SK-N-SH (cell line): ENCODE results near the gene ABHD16B. TPM values are rescaled to one million over a fixed set of nuclear protein-coding genes. Genes with fewer than 3 reads are reported as not detected.

Experiments used
- CTCF ChIA-PET: fragments of 300-600, 350-600 bp; formaldehyde crosslinking; extraction: SDS; loops from one replicate; lab custom pipeline; 2021; lab: Yijun Ruan, JAX
- POLR2A ChIA-PET: fragments of 350-600 bp; sonication (Branson Sonifier 250); formaldehyde crosslinking; extraction: SDS; loops from one replicate; lab custom pipeline; 2020; ENCODE audit warnings: antibody characterized with exemption, inconsistent platforms; lab: Yijun Ruan, JAX
- DNase-seq: peaks from one replicate; pipeline ENCODE4 v3.0.0; 2012
- H2AFZ ChIP-seq: fragments of 200-600 bp; sonication (generic); 2 replicates; pipeline ENCODE4 v1.8.1; 2016; ENCODE audit warnings: antibody characterized with exemption, mild to moderate bottlenecking, low read depth
- H3F3A ChIP-seq: fragments of 200-600 bp; sonication (generic); replicated peaks from 2 replicates; pipeline ENCODE3; 2016; ENCODE audit warnings: antibody characterized with exemption, mild to moderate bottlenecking; ENCODE audit not compliant: insufficient read depth
- H3K27ac ChIP-seq, 2 experiments: fragments of 200-500 bp in 1 of 2; fragments of 200-600 bp in 1 of 2; sonication (Bioruptor generic) in 1 of 2; sonication (generic), shearing (Covaris generic) in 1 of 2; 2 replicates each; pipeline versions ENCODE4 v1.5.1 to v1.6.1; 2014 to 2016; ENCODE audit warnings: low read depth in 2 of 2, inconsistent platforms in 1 of 2, low read length in 1 of 2, mild to moderate bottlenecking in 1 of 2, mixed read lengths in 1 of 2
- H3K27me3 ChIP-seq: fragments of 200-600 bp; sonication (generic), shearing (Covaris generic); 2 replicates; pipeline ENCODE4 v1.6.1; 2016; ENCODE audit warnings: mixed run types; ENCODE audit not compliant: insufficient read depth
- H3K36me3 ChIP-seq, 2 experiments: fragments of 200-500 bp in 1 of 2; fragments of 200-600 bp in 1 of 2; sonication (Bioruptor generic) in 1 of 2; sonication (generic) in 1 of 2; replicated peaks in 1 of 2; 2 replicates each; pipeline versions ENCODE3 to v1.5.1; 2014 to 2016; ENCODE audit warnings: low read length in 1 of 2, mild to moderate bottlenecking in 1 of 2; ENCODE audit not compliant: insufficient read depth in 2 of 2, control insufficient read depth in 1 of 2
- H3K4me1 ChIP-seq, 2 experiments: fragments of 200-500 bp in 1 of 2; fragments of 200-600 bp in 1 of 2; sonication (Bioruptor generic) in 1 of 2; sonication (generic), shearing (Covaris generic) in 1 of 2; 2 replicates each; pipeline versions ENCODE4 v1.5.1 to v1.6.1; 2014 to 2016; ENCODE audit warnings: low read depth in 1 of 2, low read length in 1 of 2, mixed run types in 1 of 2; ENCODE audit not compliant: insufficient read depth in 2 of 2, control insufficient read depth in 1 of 2
- H3K4me2 ChIP-seq: fragments of 200-600 bp; sonication (generic), shearing (Covaris generic); 2 replicates; pipeline ENCODE4 v1.6.1; 2017; ENCODE audit warnings: mixed run types
- H3K4me3 ChIP-seq, 2 experiments: fragments of 200-500 bp in 1 of 2; fragments of 200-600 bp in 1 of 2; sonication (Bioruptor generic) in 1 of 2; sonication (generic), shearing (Covaris generic) in 1 of 2; 2 replicates each; pipeline versions ENCODE4 v1.5.1 to v1.8.1; 2014 to 2016; ENCODE audit warnings: low read depth in 2 of 2, inconsistent platforms in 1 of 2, low read length in 1 of 2, mild to moderate bottlenecking in 1 of 2, mixed read lengths in 1 of 2, moderate library complexity in 1 of 2
- H3K79me2 ChIP-seq: fragments of 200-600 bp; sonication (generic); 2 replicates; pipeline ENCODE4 v1.8.1; 2017; ENCODE audit warnings: mild to moderate bottlenecking; ENCODE audit not compliant: insufficient read depth
- H3K9ac ChIP-seq: fragments of 200-600 bp; sonication (generic); 2 replicates; pipeline ENCODE4 v1.6.1; 2017; ENCODE audit warnings: mixed run types
- H3K9me2 ChIP-seq: fragments of 200-600 bp; sonication (generic); 2 replicates; pipeline ENCODE4 v1.6.1; 2017; ENCODE audit warnings: mixed run types
- H3K9me3 ChIP-seq: fragments of 200-600 bp; sonication (generic); 2 replicates; pipeline ENCODE4 v1.6.1; 2017; ENCODE audit warnings: mixed run types, mild to moderate bottlenecking, moderate library complexity
- H4K20me1 ChIP-seq: fragments of 200-600 bp; sonication (generic); 2 replicates; pipeline ENCODE4 v1.6.1; 2017; ENCODE audit warnings: mild to moderate bottlenecking, mixed run types; ENCODE audit not compliant: insufficient read depth
- CHD2 ChIP-seq: fragments of 150-350 bp; IDR thresholded peaks from 2 replicates; pipeline ENCODE4 v1.6.1; 2018; ENCODE audit warnings: low read length; ENCODE audit not compliant: partially characterized antibody
- ELF1 ChIP-seq: IDR thresholded peaks from 2 replicates; pipeline ENCODE4 v1.4.0; 2012
- EP300 ChIP-seq, 2 experiments: IDR thresholded peaks; 2 replicates each; pipeline versions ENCODE4 v1.4.0 to v1.6.1; 2012; ENCODE audit warnings: borderline replicate concordance in 1 of 2, low read depth in 1 of 2, low read length in 1 of 2
- EZH2phosphoT487 ChIP-seq: fragments of 200-600 bp; sonication (generic); IDR thresholded peaks from 2 replicates; pipeline ENCODE4 v1.6.1; 2017; ENCODE audit warnings: low read depth, mixed run types, mild to moderate bottlenecking, antibody characterized with exemption, moderate library complexity, borderline replicate concordance
- FOSL2 ChIP-seq: IDR thresholded peaks from 2 replicates; pipeline ENCODE4 v1.4.0; 2012; ENCODE audit warnings: low read depth, mild to moderate bottlenecking, moderate library complexity, borderline replicate concordance
- FOXJ3 ChIP-seq: sonication (generic); formaldehyde crosslinking; IDR thresholded peaks from 2 replicates; pipeline ENCODE4 v1.5.1; 2020; ENCODE audit warnings: mild to moderate bottlenecking, missing genetic modification reagents
- FOXM1 ChIP-seq: IDR thresholded peaks from 2 replicates; pipeline ENCODE4 v1.4.0; 2012; ENCODE audit warnings: low read depth, mild to moderate bottlenecking
- GATA2 ChIP-seq: sonication (generic); formaldehyde crosslinking; IDR thresholded peaks from 2 replicates; pipeline ENCODE4 v1.5.0; 2020; ENCODE audit warnings: mild to moderate bottlenecking, missing genetic modification reagents
- MEF2A ChIP-seq: IDR thresholded peaks from 2 replicates; pipeline ENCODE4 v1.4.0; 2012; ENCODE audit warnings: low read depth, borderline replicate concordance
- NFIC ChIP-seq: IDR thresholded peaks from 2 replicates; pipeline ENCODE4 v1.4.0; 2012; ENCODE audit warnings: borderline replicate concordance
- NRF1 ChIP-seq: IDR thresholded peaks from 2 replicates; pipeline ENCODE4 v1.6.1; 2012; ENCODE audit warnings: low read depth, mild to moderate bottlenecking, low read length
- POLR2AphosphoS5 ChIP-seq: IDR thresholded peaks from 2 replicates; pipeline ENCODE4 v1.6.1; 2012; ENCODE audit warnings: low read depth, low read length
- RAD21 ChIP-seq: IDR thresholded peaks from 2 replicates; pipeline ENCODE4 v1.6.1; 2012; ENCODE audit warnings: mild to moderate bottlenecking, low read length
- RFX5 ChIP-seq: IDR thresholded peaks from 2 replicates; pipeline ENCODE4 v1.6.1; 2012; ENCODE audit warnings: mild to moderate bottlenecking, improper control_type of control experiment, low read length
- RXRA ChIP-seq: IDR thresholded peaks from 2 replicates; pipeline ENCODE4 v1.4.0; 2012; ENCODE audit warnings: low read depth, mild to moderate bottlenecking, borderline replicate concordance
- SIN3A ChIP-seq: IDR thresholded peaks from 2 replicates; pipeline ENCODE4 v1.6.1; 2012; ENCODE audit warnings: low read depth, mild to moderate bottlenecking, low read length, moderate library complexity, borderline replicate concordance
- TAF1 ChIP-seq: IDR thresholded peaks from 2 replicates; pipeline ENCODE4 v1.6.1; 2012; ENCODE audit warnings: low read depth, mild to moderate bottlenecking, low read length, moderate library complexity, borderline replicate concordance
- YY1 ChIP-seq: IDR thresholded peaks from 2 replicates; pipeline ENCODE4 v1.4.0; 2012; ENCODE audit warnings: low read depth, mild to moderate bottlenecking
- WGBS: methylation state at CpG from one replicate; pipeline ENCODE4 v1.1.6; 2017; ENCODE audit warnings: low lambda C conversion rate; 5-methylcytosine and 5-hydroxymethylcytosine counted together
- polyA plus RNA-seq, 3 experiments: library from polyadenylated mRNA; depleted of rRNA; stranded (reverse); fragments of >200 nt; gene quantifications; 2 replicates each; pipeline ENCODE4 v1.2.3, GENCODE V29; 2012
- TF ChIP-seq, protein P1 (sequence below): IDR thresholded peaks from 2 replicates; pipeline ENCODE4 v1.4.0; 2012; ENCODE audit warnings: low read depth, borderline replicate concordance
- TF ChIP-seq, protein P2 (sequence below): IDR thresholded peaks from 2 replicates; pipeline ENCODE4 v1.4.0; 2012; ENCODE audit warnings: low read depth

ABHD16B gene
- polyA plus RNA-seq, 1 of the 3 experiments (the other 2 are of a cell fraction): not detected

GRCh38 chr20:63822276-63822696 is 39.0 kb upstream of the ABHD16B start:
- no peaks in the 10 kb centered on the region for H3K9me3 ChIP-seq
- POLR2A ChIA-PET: no interaction called here
- H3K9me2 ChIP-seq: no peaks in the 10 kb centered on the region
- no peak for TF ChIP-seq NFIC
- TF ChIP-seq RAD21: no peak
- TF ChIP-seq, protein P1, sequence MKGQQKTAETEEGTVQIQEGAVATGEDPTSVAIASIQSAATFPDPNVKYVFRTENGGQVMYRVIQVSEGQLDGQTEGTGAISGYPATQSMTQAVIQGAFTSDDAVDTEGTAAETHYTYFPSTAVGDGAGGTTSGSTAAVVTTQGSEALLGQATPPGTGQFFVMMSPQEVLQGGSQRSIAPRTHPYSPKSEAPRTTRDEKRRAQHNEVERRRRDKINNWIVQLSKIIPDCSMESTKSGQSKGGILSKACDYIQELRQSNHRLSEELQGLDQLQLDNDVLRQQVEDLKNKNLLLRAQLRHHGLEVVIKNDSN: no peak
- no peak for TF ChIP-seq MEF2A
- no peak for TF ChIP-seq TAF1
- no peak overlapping the region for H3K4me2 ChIP-seq
- H3K9ac ChIP-seq: no peak overlapping the region
- no peak overlapping the region for H3K27ac ChIP-seq
- no peak for DNase-seq
- H2AFZ ChIP-seq: no peak overlapping the region
- H3K4me3 ChIP-seq: no peak overlapping the region
- H3K36me3 ChIP-seq: no peaks in the 10 kb centered on the region
- CTCF ChIA-PET: no interaction called here
- H3K27me3 ChIP-seq: no peaks in the 10 kb centered on the region
- no peaks in the 10 kb centered on the region for H3K4me1 ChIP-seq
- no peaks in the 10 kb centered on the region for H3K79me2 ChIP-seq
- WGBS: 84% methylated on average over 6 of the region's 15 CpGs
- no peaks in the 10 kb centered on the region for H3F3A ChIP-seq
- H4K20me1 ChIP-seq: no peaks in the 10 kb centered on the region

DNA sequence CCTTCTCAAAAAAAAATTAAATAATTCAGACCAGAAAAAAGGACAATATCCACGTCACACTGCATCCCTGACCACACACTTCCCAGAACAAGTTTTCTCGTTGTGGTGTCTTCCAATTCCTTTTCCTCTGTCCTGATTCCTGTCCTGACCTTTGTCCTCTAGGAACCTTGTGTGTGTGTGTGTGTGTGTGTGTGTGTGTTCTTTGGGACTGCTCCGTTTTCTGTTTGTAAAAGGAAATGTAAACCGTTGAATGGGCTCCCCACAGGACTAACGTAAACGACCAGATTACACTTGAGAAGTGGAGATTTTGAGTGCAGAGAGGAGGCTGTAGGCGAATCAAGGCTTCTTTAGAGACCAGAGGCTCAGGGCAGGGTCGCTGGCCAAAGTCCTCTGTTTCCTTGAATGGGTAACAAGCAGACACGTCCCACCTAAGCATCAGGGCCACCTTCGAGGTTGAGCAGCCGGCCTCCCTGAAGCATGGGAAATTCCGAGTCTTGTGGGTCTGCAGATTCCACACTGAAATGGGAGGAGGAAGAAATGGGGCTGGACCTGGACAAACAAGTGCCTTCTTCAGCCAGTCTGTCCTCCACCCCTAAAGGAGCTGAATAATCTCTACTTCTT is 37.5 kb upstream of the ABHD16B start:
- no peak for DNase-seq
- Histone ChIP-seq H3K9me2 (no peaks in the 10 kb centered on the region), H3K4me1 (no peaks in the 10 kb centered on the region), H3K27me3 (no peaks in the 10 kb centered on the region), H3K9ac (no peak overlapping the region), H4K20me1 (no peaks in the 10 kb centered on the region), H3K4me2 (no peak overlapping the region), H3K4me3 (no peak overlapping the region), H2AFZ (no peak overlapping the region), H3F3A (no peaks in the 10 kb centered on the region), H3K36me3 (no peaks in the 10 kb centered on the region), H3K27ac (no peak overlapping the region), H3K9me3 (no peaks in the 10 kb centered on the region), H3K79me2 (no peaks in the 10 kb centered on the region)
- ChIA-PET POLR2A (no interaction called here), CTCF (interaction anchor here (0.7 to 1.0 kb wide), 2 partner anchors 38 to 150 kb away, joined by 3 read pairs; no protein-coding TSS in a partner anchor)
- 76% methylated on average over 11 of the region's 12 CpGs for WGBS
- TF ChIP-seq SIN3A (no peak), RFX5 (no peak), CHD2 (no peak), YY1 (no peak), FOXM1 (no peak), RXRA (no peak), GATA2 (no peak), EZH2phosphoT487 (no peak), FOXJ3 (CRISPR knock-in tag) (no peak), EP300 (IDR thresholded peaks at IDR 0.05; ENCODE audit: borderline replicate concordance in 1 of 2, low read depth in 1 of 2, low read length in 1 of 2) (no peak), POLR2AphosphoS5 (no peak), NRF1 (no peak), ELF1 (no peak), FOSL2 (no peak)
- TF ChIP-seq, protein P2, sequence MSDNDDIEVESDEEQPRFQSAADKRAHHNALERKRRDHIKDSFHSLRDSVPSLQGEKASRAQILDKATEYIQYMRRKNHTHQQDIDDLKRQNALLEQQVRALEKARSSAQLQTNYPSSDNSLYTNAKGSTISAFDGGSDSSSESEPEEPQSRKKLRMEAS: no peak
- TF ChIP-seq, protein P1: no peak
